Activated effector memory CD4-positive, alpha-beta T cell treated with anti-CD3 and anti-CD28 coated beads, Interleukin-2, amount 50 U/mL, for 16 hours (primary cell): ENCODE measurements around the gene HCFC2.

ENCODE experiments used
- DNase-seq: peaks from one replicate; pipeline ENCODE4 v3.0.0-alpha.2; 2020

HCFC2 gene

DNA sequence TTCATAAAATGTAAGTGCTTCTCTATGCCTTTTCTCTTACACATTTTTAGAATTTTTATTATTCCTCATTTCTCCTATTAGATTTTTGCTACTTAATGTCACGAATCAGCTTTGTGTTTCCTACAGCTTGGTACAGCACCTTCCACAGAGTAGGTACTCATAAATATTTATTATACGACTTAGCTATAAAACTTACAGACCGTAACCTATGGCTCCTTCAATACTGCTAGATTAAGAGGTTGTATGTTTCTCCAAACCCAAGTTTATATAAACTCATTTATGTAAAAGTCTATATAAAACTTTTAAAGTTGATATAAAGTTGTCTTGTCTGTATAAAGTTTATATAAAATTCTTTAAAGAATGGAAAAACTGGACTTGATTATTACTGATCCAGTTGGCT is 62.2 kb downstream of the HCFC2 start:
- no peak for DNase-seq

DNA sequence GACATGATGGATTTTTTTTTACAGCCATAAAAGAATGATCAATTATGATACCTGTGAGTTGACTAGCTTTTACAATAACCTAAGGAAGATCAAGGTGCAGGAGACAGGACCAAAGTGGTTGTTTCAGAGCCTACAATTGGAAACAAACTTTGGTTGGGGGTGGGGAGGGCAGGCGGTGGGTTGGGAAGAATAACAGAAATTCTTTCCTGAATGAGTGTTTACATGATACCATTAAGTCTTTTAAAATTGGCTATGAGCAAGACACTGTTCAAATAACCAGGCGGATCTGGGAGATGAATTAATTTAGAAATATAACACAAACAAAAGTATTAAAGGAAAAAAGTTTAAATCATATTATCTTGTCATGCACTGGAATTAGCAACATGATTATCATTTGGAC is 66.4 kb downstream of the HCFC2 start:
- DNase-seq, result no peak

DNA sequence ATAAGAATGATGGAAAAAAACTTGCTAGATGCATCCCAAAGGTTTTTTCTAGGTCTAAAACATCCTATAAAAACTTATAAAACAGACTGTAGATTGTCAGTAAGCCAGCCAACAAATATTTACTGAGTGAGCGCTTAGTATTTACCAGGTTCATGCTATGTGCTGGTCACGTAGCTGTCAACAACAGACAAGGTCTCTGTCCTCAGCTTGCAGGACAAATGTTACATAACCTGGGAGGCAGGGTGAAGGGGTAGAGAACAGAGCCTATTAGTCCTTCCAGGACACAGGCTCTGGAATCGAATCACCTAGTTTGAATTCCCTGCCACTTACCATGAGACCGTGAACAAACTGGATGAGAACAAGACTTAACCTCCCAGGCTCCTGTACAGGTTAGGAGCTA is 67.3 kb downstream of the HCFC2 start:
- DNase-seq, result no peak

DNA sequence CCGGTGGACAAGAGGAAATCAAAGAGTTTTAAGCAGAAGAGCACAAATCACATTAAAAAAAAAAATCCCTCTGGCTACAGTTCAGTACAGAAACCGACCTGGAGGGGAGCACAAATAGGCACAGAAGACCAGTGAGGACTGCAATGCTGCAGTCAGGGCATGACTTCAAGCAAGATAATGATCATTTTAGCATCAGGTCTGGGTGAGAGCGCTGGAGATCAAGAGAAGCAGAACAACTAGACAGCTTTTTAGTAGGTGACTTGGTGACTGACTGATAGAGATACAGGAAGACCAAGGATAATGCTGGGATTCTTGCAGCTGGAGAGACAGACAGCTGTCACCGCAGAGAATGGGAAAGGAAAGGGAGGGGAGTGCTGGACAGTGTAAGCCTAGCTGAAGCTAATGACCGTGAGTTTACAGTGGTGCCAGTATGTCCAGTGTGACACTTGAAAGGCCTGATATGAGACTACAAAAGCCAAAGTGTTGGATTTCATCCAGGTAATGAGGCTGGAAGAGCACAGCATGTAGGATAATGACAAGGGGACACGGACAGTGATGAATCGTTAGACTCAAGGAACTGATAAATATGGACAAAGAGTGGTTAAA is 68.1 kb downstream of the HCFC2 start:
- no peak for DNase-seq

DNA sequence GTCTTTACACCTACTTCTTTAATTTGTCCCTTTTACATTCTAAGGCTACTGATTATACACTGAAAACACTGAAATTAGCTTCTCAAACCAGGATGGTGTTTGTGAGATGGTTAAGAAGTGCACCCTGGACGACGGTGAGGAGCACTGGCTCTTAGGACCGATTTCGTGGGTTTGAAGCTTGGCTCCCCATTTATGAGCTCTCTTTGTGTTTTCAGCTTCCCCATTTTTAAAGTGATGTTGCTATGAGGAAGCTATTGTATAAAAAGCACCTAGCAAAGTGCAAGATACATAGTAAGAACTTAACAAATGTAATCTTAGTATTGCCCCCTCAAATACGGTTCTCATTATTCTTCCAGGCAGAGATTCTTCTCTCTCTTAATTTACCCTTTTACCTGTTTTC is 69.0 kb downstream of the HCFC2 start:
- no peak for DNase-seq

DNA sequence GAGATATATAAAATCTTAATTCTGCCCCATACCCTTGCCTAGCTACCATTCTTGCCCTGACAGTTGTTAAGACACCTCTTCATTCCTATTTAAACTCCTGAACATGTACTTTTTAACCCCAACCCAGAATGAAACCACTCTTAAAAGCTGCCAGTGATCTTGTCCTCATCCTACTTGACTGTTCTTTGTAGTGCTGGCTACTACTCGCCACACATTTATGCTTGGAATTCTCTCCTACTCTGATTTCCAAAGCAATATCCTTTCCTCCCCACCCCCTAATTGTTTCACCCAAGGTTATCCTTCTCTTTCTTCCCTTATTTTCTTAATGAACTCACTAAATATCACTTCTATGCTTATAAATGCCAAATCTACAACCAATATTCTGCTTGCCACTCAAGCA is 69.5 kb downstream of the HCFC2 start:
- no peak for DNase-seq

DNA sequence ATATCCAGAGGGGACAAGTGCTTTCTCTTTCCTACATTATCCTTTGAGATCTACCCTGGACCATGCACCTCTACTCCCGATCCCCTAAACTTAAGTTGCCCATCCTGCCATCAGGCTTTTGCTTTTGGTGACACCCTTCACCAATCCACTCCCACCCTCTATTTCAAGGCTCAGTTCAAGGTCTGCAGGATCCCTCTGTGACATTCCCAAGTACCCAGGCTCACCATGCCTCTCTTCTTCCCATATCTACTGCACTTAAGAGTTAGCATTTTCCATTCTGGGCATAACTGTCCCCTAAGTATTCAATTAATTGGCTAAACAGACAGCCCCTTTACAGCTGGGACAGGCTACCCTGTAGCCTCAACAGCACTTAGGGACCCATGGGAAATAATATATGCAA is 70.6 kb downstream of the HCFC2 start:
- no peak for DNase-seq

DNA sequence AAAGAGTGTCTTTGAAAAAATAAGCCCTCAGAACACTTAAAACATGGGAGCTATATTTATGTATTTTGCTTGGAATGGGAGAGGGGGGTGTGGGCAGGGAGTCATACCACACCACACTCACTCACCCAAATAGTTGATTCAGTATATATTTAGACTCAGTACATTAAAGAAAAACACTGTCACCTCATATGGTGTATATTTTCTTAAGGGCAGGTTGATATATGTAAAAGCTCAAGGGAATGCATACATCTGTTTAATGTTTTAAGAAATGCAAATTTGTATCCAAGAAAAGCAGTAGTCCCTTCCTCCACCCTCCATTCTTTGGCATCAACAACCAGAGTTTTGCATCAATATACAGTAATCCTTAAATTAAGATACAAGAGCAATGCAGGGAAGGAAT is 72.2 kb downstream of the HCFC2 start:
- DNase-seq, result no peak

DNA sequence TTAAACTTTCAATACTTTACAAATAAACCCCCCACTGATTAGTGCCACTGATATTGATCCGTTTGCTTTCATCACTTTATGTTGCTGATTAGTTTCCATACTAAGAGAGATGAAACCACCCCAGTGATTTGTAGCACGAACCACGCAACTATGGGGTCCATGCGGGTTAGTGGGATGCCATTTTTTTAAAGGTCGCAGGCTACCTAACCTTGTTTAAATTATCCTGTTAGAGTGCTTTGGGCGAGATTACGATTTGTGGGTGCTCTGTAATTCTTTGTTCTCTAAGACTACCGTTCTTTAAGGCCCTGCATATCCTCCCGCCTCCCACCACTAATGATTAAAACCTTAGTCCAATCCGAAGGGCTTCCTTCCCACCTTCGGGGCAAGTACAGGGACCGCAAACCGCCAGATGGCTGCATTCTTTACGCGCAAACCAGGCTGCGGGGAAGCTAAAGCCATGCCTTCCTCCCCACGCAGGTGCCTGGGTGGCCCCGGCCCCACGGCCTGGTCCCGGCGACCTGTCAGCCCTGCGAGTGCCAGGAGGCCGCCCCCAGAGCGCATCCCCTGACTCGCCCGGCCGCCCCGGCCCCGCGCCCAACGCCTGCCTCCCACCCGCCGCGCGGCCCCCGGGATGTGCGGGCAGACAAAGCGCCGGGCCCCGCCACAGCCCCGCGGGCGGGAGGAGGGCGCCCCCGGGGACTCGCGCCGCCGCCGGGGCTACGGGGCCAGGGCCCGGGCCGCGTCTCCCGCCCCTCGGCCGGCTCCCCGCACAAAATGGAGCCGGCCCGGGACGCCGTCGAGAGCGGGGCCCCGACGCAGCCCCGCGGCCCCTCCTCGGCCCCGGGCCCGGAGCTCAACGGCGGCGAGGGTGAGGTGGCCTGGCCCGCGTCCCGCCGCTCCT is 72.9 kb downstream of the HCFC2 start:
- peak; percentile 83 for DNase-seq

DNA sequence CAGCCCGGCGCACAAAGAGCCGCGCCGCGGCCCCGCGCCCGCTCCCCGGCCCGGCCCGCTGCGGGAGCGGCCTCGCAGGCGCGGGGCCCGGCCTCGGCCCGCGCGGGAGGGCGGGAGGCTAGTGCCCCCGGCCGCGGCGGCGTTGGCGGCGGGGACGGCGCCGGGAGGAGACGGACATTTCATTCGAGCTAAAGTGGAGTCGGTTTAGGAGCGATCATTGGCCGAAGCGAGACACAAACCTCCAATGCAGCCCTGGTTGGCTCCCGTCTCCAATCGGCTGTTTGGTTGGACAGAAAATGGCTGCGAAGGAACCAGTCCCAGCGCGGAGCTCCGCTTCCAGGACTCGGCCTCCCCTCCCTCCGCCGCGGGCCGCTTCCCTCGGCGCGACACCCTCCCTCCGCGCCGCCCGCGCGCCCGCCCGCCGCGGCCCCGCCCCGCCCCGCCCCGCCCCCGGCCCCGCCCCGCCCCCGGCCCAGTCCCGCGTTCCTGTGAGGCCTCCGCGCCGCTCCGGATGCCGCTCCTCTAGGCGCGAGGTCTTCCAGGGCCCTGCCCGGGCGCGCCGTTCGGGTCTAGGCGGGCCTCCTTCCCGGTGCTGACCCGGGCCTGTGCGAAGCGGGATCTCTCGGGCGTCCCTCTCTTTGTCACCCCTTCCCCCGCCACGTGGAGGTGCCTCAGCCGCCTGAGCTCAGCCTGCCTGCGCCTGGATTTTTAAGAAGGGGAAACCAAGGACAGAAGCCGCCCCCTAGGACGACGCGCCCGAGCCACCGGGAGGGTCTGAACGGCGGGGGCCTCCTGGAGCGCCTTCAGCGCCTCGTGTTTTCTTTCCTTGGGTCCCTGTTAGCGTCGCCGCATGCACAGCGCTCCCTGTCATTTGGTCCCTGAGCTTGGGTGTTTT is 73.8 kb downstream of the HCFC2 start, which contains the start of gene NFYB:
Gene NFYB, minus strand, starts transcription at position 309 of the 895 bp plus-strand sequence. CDS start 2,757 bp downstream, outside the sequence.
- peak; percentile 97 for DNase-seq

DNA sequence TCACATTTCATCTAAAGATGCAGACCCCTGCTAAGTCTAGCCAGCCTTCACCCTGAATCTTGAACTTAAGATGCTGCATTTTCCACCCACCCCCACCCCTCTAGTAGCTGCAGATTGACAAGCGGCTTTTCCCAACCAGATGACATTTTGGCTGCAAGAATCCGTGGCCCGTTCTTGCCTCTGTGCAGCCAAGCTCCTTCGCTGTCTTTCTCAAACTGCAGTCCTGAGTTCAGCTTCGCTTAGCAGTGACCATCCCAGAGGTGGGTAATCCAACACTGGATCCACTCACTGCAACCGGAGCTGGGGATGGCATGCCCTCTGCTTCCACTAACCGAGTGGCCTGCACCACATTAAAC is 74.4 kb downstream of the HCFC2 start:
- no peak for DNase-seq

DNA sequence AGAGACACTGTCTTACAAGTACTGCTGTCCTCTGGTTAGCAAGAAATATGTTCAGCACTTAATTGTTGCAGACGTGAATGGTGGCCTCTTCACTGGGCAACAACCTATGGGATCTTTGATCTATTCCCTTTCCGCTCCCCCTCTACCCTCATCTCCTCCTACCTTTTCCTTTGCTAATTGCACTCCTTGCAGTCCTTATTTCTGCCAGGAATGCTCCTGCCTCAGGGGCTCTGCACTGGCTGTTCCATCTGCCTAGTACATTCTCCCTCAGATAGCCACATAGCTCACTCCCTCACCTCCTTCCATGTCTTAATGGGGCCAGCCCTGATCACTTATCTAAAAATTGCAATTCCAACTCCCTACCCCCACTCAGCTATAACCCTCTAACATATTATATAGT is 78.2 kb downstream of the HCFC2 start:
- no peak for DNase-seq

DNA sequence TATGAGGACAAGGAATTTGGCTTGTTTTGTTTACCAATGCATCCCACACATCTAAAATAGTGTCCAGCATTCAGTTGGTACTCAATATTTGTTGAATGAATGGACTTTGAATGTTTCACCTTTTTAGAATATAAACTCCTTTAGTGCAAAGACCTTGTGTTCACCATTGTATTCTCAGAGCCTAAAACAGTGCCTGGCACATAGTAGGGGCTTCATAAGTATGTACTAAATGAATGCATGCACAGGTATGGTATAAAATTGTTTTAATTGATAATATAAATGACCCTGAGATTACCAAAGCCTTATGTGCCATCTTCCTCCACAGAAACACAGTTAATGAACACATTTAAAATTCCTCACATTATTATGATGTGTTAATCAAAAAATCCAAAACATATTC is 78.7 kb downstream of the HCFC2 start:
- DNase-seq, result no peak

DNA sequence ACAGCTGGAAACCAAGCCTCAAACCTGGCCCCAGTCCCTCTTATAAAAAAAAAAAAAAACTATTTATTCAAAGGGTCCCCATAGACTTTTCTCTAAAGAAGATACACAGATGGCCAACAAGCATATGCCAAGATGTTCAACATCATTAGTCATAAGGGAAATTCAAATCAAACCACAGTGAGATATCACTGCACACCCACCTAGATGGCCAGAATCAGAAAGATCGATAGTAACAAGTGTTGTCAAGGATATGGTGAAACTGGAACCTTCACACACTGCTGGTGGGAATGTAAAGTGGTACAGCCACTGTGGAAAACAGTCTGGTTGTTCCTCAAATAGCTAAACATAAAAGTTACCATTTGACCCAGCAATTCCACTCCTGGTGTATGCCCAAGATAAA is 79.6 kb downstream of the HCFC2 start:
- DNase-seq, result no peak

DNA sequence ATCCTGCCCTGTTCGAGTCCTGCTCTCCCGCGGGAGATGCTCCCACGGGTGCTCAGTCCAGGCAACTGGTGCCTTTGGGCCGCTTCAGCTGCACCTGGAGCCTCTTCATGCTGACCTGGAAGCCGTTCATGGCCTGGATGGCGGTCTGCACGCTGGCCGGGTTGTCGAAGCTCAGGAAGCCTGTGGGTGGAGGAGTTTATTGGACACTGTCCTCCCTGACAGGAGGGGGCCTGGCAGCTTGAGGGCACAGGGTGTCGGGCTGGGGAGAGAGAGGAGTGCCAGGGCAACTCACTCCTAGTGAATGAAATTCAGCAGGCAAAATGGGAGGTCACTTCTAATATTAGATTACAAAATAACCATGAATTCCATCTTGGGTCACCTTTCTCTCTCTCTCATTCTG is 83.0 kb downstream of the HCFC2 start:
- no peak for DNase-seq

DNA sequence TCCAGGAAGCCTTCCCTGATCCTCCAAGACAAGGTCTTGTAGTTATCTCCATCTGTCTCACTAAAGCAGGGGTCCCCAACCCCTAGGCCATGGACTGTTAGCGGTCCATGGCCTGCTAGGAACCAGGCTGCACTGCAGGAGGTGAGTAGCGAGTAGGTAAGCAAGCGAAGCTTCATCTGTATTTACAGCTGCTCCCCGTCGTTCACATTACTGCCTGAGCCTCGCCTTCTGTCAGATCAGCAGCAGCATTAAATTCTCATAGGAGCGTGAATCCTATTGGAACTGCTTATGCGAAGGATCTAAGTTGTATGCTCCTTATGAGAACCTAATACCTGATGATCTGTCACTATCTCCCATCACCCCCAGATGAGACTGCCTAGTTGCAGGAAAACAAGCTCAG is 86.1 kb downstream of the HCFC2 start:
- DNase-seq, result no peak

DNA sequence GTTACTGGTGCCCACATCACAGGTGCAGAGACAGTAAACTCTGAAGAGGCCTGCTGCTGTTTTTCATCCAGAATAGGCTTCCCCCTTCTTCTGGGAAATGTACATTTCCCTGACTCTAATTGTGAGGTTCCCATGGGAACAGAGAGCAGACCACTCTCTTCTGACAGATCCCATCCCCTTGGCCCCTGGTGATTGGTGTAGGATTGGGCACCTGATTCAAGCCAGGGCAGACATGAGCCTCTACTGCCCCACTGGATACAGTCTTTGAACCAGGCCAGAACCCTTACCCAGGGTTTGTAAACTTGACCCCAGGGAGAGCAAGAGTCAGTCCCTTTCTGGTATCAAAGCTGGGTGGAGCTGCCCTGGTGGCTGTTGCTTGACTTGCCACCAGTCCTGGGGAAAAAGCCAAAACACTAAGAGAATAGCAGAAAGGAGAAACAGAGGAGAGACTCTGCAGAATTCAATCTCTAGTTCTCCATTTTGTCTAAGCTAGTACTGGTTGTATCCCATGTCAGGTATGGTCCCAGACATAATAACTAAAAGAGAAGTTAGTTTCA is 88.4 kb downstream of the HCFC2 start:
- no peak for DNase-seq

DNA sequence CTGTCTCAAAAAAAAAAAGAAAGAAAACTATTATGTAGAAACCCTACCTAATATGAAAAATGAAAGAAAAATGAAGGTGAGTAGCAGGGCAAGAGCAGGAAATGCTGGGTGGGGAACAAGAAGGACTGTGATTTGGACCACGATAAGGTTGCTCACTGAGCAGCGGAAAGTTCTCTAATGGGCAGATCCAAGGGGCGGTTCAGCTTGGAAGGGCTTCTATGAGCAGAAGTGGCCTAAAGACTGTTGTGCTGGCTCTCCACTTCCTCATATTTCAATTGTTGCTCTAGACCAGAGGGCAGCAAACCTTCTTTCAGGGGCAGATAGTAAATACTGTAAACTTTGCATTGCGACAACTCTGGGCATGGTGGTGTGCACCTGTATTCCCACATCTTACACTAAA is 90.0 kb downstream of the HCFC2 start:
- DNase-seq, result no peak

DNA sequence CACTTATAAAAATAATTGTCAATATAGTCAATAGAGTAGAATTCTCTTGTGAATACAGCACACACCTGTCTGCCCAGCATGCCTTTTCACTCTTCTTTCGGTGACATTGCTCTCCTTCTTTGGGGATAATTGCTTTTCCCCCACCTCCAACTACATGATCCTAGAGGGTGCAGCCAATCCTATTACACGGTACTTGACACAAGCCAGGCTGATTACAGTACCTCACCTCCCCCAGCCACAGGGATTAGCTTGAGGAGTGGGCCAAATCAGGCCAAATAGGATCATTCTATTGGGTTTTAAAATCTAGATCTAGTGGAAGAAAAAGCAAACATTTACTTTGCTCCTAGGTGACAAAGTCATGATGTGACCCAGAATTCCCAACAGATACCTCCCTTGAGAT is 90.5 kb downstream of the HCFC2 start:
- DNase-seq, result no peak
